Activated T-cell treated with anti-CD3 and anti-CD28 coated beads for 1 hour (primary cell): ENCODE data around the gene EFS.
"Not testable (repeated sequence)": the region's sequence is repeated elsewhere in the genome, so short reads cannot be mapped to it uniquely, and the experiment has no call there.

Source experiments
- DNase-seq: peaks from one replicate; pipeline ENCODE4 v3.0.0-alpha.2; 2020; ENCODE audit warnings: low read depth

The EFS gene

GRCh38 chr14:23399591-23399990 lies 34.6 kb upstream of the EFS start:
- DNase-seq: no peak

GRCh38 chr14:23399136-23399535 lies 34.2 kb upstream of the EFS start:
- DNase-seq: no peak

GRCh38 chr14:23398348-23398747 lies 33.4 kb upstream of the EFS start:
- no peak for DNase-seq

- DNase-seq: no peak
Observed at GRCh38 chr14:23396781-23397407, 31.9 kb upstream of the EFS start.

GRCh38 chr14:23396126-23396525 lies 31.2 kb upstream of the EFS start:
- DNase-seq: no peak

- no peak for DNase-seq
Observed at GRCh38 chr14:23392613-23393012, 27.6 kb upstream of the EFS start.

- DNase-seq: not testable (repeated sequence)
Observed at GRCh38 chr14:23389871-23390270, 24.9 kb upstream of the EFS start.

- DNase-seq: no peak
Observed at GRCh38 chr14:23389396-23389795, 24.4 kb upstream of the EFS start.

- no peak for DNase-seq
Observed at GRCh38 chr14:23388996-23389395, 24.0 kb upstream of the EFS start.

GRCh38 chr14:23387916-23388882 lies 23.2 kb upstream of the EFS start:
- DNase-seq: no peak

GRCh38 chr14:23386999-23387398 lies 22.0 kb upstream of the EFS start:
- DNase-seq: no peak

- not testable (repeated sequence) for DNase-seq
Observed at GRCh38 chr14:23386266-23386657, 21.3 kb upstream of the EFS start.

GRCh38 chr14:23385642-23386265 lies 20.8 kb upstream of the EFS start:
- no peak for DNase-seq

GRCh38 chr14:23385244-23385641 lies 20.3 kb upstream of the EFS start:
- no peak for DNase-seq

- no peak for DNase-seq
Observed at GRCh38 chr14:23384364-23385080, 19.6 kb upstream of the EFS start.

- no peak for DNase-seq
Observed at GRCh38 chr14:23382731-23383440, 17.9 kb upstream of the EFS start.

- DNase-seq: no peak
Observed at GRCh38 chr14:23382276-23382675, 17.3 kb upstream of the EFS start.

GRCh38 chr14:23381871-23382270 lies 16.9 kb upstream of the EFS start:
- no peak for DNase-seq

GRCh38 chr14:23380976-23381375 lies 16.0 kb upstream of the EFS start:
- DNase-seq: no peak

GRCh38 chr14:23380197-23380914 lies 15.4 kb upstream of the EFS start:
- no peak for DNase-seq
